T-helper 2 cell treated with Interferon-gamma antibody and Interleukin-4, amounts not matched to agents 100 ng/mL and 5 ng/mL, for 36 hours (primary cell): ENCODE results near the gene ENTPD6. TPM values are rescaled to one million over a fixed set of nuclear protein-coding genes. Genes with fewer than 3 reads are reported as not detected.
"Not testable (repeated sequence)": the region's sequence is repeated elsewhere in the genome, so short reads cannot be mapped to it uniquely, and the experiment has no call there.

ENCODE experiments used
- intact Hi-C: fragments of 100-400 bp; cut with micrococcal nuclease; formaldehyde crosslinking; loops from one replicate; pipeline ENCODE4 v1.15.1; 2023
- total RNA-seq: library from RNA; stranded (reverse); gene quantifications from 2 replicates; pipeline ENCODE4 v1.2.3, GENCODE V29; 2022

ENTPD6 gene
- total RNA-seq, 1 donor from 2014 or later: 39.0 TPM

DNA sequence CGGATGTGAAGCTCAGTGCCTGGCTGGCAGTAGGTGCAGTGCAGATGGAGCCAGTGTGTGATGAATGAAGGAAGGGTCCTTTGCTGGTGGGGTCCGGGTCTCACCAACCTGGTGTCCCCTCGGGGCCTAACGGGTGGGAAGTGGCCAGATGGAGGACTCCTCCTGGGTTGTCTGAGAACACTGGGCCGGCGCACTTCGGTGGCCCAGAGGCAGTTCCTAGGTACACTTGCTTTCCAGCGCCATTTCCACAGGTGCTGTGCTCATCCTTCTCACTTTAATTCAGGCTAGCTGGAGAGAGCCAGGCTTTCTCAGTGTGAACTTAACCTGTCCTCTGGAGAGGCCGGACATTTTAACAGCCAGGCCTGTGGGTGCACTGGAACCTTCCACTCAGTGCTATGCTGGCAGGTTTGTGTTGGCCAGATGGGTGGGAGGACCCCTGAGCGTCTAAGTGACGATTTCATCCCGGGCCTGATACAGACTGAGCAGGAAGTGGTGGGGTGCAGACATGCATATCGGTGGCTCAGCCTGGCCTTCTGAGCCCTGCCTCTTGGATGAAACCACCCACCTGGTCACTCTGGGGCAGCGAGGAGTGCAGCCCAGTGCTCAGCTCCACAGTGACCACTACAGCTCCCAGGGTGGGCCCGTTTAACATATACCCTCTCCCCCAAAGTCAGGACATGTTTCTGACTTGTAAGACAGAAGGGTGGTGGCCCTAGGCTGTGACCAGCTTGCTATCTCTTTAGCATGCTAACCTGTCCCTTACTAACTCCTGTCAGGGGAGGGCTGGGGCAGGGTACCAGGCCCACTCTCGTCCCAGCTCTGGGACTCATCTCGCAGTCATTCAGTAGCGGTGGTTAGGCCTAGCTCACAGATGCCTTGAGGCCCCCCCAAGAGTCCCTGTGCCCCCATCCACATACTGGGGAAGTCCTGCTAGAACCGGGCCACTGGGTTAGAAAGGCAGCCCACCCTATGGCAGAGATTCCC lies 44.2 kb downstream of the ENTPD6 start:
- intact Hi-C loops: no loop called here

DNA sequence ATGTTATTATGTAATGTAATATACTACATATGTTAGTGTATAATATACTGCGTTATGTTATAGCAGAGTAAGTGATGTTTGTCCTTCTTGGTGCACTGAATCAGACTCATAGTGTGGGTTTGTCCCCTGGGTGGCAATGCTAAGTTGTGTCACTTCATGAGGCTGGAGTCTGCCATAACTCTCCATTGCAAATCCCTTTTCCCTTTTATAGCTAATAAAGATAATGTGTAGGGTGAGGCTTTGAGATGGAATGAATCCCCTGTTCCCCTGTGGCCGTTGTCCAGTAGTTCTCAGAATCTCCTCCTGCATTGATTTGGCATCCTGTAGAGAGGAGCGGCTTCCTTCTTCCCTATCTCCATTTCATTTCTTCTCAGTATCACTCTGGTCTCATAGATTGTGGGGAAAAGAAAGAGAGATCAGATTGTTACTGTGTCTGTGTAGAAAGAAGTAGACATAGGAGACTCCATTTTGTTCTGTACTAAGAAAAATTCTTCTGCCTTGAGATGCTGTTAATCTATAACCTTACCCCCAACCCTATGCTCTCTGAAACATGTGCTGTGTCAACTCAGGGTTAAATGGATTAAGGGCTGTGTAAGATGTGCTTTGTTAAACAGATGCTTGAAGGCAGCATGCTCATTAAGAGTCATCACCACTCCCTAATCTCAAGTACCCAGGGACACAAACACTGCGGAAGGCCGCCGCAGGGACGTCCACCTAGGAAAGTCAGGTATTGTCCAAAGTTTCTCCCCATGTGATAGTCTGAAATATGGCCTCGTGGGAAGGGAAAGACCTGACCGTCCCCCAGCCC lies 45.5 kb downstream of the ENTPD6 start:
- intact Hi-C loops: not testable (repeated sequence)

DNA sequence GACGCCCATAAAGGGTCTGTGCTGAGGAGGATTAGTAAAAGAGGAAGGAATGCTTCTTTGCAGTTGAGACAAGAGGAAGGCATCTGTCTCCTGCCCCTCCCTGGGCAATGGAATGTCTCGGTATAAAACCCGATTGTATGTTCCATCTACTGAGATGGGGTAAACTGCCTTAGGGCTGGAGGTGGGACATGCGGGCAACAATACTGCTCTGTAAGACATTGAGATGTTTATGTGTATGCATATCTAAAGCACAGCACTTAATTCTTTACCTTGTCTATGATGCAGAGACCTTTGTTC lies 46.1 kb downstream of the ENTPD6 start:
- intact Hi-C loops: not testable (repeated sequence)

DNA sequence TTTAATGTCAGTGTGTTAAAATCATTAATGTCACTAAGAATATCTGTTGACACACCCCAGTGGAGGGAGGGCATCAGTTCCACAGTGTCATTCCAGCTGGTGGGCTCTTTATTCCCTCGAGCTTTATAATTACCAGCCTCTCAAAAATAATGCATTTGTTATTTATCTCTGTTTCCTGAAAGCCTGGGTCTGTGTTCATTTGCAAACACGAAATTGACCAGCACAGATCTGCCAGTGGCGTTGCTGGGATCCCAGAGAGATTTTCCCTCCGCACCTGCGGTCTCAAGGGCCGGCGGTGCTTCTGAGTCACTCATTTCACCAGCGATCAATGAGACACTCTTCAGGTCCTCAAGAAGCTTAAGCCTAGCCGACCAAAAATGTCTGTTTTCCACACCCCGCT lies 46.7 kb downstream of the ENTPD6 start:
- intact Hi-C loops: no loop called here

DNA sequence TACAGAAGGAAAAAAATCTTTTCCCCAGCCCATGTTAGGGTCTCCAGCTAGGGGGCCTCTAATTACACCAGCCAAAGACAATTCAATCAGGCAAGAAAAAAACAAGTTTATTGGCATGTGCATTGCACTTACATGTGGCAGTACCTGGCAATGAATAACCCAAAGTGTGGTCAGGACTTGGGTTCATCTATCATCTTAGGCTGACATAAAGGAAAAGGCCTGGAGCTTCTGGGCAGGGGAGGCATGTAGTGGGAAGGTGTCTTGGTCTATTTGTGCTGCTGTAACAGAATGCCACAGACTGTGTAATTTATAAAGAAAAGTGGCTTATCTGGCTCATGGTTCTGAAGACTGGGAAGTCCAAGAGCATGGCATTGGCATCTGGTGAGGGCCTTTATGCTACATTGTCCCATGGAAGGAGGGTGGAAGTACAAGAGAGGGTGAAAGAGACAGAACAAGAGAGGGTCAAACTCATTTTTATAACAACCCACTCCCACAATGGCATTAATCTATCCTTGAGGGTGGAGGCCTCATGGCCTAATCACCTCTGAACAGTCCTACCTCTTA lies 48.0 kb downstream of the ENTPD6 start:
- intact Hi-C loops: no loop called here

DNA sequence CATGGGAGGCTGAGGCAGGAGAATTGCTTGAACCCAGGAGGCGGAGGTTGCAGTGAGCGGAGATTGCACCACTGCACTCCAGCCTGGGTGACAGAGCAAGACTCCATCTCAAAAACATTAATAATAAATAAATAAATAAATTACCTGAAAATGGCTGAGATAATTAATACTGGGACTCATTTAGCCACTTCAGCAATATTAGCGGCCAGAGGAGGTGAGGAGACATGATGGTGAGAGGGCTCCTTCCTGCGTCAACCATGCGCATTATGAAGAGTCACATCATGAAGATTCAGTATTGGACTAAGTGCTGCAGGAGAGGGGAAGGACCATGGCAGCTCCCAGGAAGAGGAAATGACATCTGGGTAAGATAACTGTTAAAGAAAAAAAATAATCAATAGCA lies 49.5 kb downstream of the ENTPD6 start:
- intact Hi-C loops: loop anchor here (5.0 kb wide), 2 partner anchors 188 to 452 kb away; partner anchors contain the start of genes ACSS1 and ZNF337

DNA sequence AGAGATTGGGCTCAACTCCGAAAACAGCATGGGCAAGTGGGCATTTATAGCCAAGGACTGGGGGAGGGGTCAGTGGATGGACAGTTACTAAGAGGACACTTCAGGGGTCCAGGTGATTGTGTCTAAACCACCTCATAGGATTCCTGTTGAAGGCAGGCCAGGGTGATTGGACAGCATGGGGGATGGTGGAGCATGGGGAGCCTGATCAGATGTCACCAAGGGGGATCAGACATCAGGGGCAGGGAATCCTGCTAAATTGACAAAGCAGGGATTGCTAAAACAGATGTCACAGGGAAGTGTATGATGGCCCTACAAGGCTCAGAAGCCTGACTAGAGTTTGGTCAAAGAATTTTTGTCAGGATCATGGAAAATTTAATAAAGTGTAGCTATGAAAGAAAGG lies 49.9 kb downstream of the ENTPD6 start:
- intact Hi-C loops: loop anchor here (5.0 kb wide), 2 partner anchors 188 to 452 kb away; partner anchors contain the start of genes ACSS1 and ZNF337

DNA sequence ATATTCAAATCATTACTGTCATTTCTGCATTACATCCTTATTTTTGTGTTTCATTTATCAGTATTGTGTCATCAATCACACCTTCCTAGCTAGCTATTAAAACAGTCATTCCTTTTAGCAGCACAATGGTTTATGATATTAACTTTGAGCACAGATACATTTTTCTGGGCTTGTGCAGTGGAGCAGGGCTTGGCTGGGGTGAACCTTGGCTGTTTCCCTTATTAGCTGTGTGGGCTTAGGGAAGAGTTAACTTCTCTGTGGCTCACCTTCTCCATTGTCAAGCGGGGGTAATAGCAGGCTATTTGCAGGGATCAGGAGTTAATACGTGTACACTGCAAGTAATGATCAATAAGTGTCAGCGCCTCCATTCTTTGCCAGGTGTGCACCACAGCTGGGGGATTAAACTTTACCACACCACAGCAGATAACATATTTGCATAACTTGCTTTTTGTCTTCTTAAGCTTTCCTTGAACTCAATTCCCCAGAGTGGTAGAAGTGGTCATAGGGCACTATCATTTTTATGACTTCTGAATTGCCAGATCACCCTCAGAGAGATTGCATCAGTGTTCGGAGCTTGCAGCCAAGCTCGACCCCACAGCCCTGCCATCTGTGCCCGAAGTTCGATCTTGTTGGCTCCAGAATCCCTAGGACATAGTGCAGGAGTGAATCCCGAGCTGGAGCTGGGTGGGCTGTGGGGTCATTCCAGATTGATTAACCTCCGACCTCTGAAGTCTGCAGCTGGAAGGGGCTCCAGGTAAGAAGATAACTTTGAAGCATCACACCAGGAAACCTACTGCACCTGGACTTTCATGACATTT lies 50.9 kb downstream of the ENTPD6 start:
- intact Hi-C loops: loop anchor here (5.0 kb wide), 2 partner anchors 189 to 451 kb away; partner anchors contain the start of genes ACSS1 and ZNF337

DNA sequence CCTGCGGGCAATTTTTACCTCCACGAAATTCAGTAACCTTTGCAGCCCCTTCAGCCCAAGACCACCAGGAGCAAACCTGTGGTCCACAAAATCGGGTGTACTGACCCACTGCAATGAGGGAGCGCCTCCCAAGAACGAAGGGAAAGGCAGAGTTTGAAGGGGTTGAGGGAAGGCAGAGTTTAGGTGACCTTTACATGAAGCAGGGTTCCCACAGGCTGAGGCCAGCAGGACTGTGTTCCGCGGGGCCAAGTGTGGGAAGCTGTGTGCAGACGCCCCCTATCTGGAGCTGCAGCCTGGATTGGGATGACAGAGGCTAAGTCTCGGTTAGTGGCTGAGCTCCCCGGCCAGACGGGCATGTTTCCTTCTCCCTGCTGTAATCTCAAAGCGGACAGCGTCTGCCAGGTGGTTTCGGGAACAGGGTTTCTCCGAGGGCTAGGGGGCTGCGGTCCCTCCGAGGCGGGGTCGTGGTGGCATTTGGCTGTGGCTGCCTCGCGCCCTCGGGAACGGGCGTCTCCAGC lies 51.5 kb downstream of the ENTPD6 start:
- intact Hi-C loops: loop anchor here (1.0 to 5.0 kb wide), 3 partner anchors 52 to 450 kb away; partner anchors contain the start of genes ACSS1, ENTPD6 and ZNF337

DNA sequence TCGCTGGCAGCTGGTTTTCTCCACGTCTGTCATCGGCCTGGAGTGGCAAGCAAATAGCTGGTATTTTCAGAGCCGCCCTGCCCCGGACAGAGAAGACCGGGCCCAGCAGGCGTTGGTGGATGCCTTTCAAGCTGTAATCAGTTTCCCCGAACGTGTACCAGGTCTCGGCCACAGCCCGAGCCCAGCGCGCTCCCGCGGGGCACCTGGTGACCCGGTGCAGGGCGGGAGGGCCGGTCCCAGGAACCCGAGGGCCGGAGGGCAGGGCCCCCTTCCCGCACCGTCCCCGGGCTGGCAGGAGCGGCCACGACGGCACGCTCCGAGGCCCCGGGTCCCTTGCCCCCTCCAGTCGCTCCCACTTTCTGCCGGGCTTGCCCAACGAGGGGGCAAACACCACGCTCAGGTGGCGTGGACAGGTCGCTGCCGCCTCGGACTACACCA lies 52.0 kb downstream of the ENTPD6 start:
- intact Hi-C loops: loop anchor here (1.0 to 5.0 kb wide), 3 partner anchors 52 to 450 kb away; partner anchors contain the start of genes ACSS1, ENTPD6 and ZNF337

DNA sequence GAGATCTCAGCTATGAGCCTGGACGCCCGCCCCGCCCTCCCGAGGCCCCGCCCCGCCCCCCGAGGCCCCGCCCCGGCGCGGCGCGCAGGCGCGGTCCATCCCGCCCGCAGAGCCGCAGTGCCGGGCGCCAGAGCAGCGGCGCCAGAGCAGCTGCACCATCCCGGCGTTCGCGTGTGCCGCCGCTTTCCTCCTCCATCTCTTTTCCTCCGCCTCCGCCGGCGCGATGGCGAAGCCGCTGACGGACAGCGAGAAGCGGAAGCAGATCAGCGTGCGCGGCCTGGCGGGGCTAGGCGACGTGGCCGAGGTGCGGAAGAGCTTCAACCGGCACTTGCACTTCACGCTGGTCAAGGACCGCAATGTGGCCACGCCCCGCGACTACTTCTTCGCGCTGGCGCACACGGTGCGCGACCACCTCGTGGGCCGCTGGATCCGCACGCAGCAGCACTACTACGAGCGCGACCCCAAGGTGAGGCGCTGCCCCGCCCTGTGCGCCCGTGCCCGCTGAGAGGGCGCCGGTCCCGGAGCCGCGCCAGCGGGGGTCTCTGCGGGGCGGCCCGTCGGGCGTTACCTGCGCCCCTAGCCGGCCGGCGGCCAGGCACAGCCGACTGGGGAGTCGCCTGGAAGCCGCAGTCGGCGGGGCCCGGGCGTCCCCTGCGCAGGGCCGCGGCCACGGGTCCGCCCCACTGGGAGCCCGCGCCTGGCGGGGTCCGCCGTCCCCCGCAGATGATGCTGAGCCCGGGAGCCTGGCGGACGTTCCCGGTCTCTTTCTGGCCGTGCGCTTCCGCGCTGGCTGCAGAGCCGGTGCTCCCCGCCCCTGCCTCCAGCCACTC lies 52.7 kb downstream of the ENTPD6 start, which contains the start of gene PYGB:
Gene PYGB (plus strand): TSS at position 130 of the 830 bp plus-strand sequence. CDS start 94 bp downstream, at position 224.
- intact Hi-C loops: loop anchor here (1.0 to 5.0 kb wide), 5 partner anchors 53 to 449 kb away; partner anchors contain the start of genes ABHD12, ACSS1, APMAP and ENTPD6

DNA sequence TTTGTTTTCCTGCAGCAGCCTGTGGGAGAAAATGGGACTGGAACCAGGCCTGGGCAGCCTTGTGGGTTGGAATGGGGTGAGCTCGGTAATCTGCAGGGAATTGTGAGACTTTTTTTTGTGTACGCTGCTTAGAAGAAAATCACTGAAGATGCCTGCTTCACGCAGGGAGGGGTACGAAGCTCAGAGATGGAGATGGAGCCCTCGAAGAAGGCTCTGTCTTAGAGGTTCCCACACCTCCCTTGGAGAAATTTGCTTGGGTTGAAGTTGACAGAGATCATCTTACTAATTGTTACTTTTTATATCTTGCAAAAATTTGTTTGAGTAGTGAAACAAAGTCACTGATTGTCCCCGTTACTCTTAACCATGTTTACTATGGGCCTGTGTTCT lies 53.3 kb downstream of the ENTPD6 start:
- intact Hi-C loops: loop anchor here (1.0 to 5.0 kb wide), 4 partner anchors 142 to 449 kb away; partner anchors contain the start of genes ABHD12, ACSS1, APMAP and ZNF337

DNA sequence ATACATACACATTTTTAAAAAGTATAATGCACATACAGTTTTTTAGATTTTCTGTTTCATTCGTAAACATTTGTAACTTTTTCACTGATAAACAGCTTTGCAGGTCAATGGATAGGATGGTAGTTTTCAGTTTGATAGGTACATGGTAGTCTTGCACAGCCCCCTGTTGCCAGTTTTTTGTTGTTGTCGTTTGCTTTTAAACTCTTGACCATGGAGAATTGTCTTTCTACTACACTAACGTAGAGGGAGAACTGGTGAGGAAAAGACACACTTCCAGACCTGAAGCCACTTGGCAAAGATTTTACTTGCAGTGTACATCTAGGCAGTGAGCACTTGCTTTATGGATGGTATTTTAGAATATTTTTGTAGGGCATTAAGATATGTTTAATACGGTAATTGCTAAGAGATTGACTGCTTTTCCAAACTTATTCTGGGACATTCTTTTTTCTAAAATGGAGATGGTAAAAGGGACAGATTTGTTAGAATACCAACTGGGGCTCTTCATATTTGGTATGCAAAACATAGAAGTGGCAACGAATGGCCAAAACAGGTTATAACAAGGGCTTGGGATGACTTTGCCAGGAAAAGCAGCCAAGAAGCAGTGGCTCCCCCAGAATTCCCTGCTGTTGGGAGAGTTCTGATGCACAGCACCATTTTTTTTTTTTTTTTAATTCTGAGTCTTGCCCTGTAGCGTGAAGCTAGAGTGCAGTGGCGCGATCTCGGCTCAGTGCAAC lies 53.9 kb downstream of the ENTPD6 start:
- intact Hi-C loops: loop anchor here (5.0 kb wide), 2 partner anchors 192 to 448 kb away; partner anchors contain the start of genes ACSS1 and ZNF337

DNA sequence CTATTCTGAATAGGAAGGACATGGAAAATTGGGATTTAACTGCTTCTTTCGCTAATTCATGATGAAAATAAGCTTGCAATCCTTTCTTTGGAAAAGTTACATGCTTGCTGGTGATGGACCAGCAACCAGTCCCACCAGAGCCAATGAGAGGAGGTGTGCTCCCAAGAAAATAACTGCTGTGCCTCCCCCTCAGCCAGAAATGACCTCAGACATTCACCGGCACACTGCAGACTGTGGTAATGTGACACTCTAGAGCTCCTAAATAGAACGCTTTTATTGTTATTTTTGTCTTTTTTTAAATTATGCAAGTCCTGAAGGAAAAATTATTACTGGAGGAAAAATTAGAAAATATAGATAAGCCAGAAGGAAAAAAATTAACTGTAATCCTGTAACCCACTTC lies 55.0 kb downstream of the ENTPD6 start:
- intact Hi-C loops: no loop called here

DNA sequence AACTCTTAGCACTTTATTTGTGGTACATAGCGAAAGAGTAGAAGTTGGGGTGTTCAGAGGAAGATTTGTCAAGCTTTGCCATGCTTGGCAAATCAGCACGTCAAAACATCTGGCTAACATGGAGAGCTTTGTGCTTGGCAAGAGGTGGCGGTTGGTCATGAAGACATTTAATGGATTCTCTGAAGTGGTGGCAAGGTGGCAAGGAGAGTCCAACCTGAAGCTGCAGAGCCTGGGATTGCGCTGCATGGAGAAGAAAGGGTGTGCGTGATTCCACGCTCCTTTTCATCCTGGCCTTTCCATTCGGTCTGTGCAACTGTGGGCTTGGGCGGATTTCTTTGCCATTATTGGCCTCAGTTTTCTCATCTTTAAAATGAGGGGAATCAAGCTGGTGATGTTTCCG lies 55.5 kb downstream of the ENTPD6 start:
- intact Hi-C loops: no loop called here

DNA sequence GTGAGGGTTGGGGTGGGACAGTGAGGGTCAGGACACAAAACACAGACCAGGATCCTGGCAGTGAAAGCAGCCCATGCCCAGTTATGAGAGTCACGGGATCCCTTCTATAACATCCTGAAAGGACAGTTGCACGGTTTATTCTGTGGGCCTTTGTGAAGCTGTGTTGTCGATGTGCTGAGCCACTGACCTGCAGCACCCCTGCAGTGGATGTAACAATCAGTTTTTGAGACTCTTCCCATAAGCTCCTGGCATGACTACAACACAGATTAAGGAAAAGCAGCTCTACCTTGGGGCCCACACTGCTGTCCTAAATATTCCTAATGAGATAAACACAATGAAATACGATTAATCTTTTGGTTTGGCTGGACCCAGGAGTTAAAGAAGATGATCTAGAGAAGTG lies 56.0 kb downstream of the ENTPD6 start:
- intact Hi-C loops: no loop called here

DNA sequence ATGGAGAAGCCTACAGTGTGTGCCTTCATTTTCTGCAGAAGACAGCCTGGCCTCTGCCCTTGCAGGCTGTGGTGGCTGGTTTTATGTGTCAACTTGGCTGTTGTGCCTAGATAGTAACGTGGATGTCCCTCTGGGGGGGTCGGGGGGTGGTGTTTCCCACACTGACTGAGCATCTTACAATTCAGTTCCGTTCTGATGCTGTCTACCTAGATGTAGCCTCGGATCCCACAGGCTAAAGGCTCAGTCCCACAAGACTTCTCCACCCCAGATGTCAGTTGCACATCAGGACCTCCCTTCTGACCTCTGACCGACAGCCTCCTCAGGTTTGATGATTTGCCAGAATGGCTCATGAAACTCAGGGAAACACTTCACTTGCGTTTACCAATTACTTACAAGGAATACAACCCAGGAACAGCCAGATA lies 56.7 kb downstream of the ENTPD6 start:
- intact Hi-C loops: no loop called here

DNA sequence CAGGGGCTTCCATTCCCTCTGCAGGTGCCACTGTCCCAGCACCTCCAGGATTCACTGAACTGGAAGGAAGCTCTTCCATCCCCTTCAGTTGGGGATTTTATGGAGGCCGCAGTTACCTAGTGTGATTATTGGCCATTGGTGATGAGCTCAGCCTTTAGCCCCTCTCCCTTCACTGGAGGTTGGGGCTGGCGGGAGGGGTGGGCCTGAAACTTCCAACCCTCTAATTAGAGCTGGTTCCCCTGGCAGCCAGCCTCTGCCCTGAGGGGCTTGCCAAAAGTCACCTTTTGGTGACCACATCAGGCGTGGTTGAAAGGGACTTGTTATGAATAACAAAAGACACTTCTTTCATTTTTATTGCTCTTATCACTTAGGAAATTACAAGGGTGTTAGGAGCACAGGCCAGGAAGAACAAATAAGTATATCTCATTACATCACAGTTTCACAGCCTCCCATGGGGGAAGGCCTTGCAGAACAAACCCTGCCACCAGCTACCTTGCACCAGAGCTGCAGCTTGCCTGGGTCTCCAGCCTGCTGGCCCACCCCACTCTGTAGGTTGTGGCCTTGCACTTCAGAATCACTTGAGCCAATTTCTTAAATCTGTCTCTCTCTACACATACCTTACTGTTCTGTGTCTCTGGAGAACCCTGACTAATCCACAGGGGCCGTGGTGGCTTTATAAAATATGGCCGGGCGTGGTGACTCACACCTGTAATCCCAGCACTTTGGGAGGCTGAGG lies 57.3 kb downstream of the ENTPD6 start:
- intact Hi-C loops: no loop called here
